Measurements from ENCODE around the gene NCF4.

DNA sequence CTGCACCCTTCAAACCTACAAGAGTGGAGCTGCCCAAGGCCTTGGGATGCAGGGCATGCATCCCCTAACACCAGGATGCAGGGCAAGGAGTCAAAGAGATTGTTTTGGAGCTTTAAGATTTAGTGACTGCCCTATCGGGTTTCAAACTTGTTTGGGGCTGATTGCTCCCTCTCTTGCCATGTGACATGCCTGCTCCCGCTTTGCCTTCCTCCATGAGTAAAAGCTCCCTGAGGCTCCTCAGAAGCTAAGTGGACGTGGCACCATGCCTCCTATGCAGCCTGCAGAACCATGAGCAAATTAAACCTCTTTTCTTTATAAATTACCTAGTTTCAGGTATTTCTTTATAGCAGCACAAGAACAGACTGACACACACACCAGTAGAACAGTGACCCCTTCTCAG, 36.8 kb downstream of the NCF4 start:
- TF ChIP-seq SIN3A (IDR thresholded peaks at IDR 0.05; ENCODE audit: borderline replicate concordance, insufficient read depth, low read depth, low read length) (no peak), POLR2AphosphoS5 (IDR thresholded peaks at IDR 0.05; ENCODE audit: low read depth, low read length) (no peak)
- TF ChIP-seq, protein P1, sequence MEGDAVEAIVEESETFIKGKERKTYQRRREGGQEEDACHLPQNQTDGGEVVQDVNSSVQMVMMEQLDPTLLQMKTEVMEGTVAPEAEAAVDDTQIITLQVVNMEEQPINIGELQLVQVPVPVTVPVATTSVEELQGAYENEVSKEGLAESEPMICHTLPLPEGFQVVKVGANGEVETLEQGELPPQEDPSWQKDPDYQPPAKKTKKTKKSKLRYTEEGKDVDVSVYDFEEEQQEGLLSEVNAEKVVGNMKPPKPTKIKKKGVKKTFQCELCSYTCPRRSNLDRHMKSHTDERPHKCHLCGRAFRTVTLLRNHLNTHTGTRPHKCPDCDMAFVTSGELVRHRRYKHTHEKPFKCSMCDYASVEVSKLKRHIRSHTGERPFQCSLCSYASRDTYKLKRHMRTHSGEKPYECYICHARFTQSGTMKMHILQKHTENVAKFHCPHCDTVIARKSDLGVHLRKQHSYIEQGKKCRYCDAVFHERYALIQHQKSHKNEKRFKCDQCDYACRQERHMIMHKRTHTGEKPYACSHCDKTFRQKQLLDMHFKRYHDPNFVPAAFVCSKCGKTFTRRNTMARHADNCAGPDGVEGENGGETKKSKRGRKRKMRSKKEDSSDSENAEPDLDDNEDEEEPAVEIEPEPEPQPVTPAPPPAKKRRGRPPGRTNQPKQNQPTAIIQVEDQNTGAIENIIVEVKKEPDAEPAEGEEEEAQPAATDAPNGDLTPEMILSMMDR (IDR thresholded peaks at IDR 0.05), result no peak
- TF ChIP-seq, protein P2, sequence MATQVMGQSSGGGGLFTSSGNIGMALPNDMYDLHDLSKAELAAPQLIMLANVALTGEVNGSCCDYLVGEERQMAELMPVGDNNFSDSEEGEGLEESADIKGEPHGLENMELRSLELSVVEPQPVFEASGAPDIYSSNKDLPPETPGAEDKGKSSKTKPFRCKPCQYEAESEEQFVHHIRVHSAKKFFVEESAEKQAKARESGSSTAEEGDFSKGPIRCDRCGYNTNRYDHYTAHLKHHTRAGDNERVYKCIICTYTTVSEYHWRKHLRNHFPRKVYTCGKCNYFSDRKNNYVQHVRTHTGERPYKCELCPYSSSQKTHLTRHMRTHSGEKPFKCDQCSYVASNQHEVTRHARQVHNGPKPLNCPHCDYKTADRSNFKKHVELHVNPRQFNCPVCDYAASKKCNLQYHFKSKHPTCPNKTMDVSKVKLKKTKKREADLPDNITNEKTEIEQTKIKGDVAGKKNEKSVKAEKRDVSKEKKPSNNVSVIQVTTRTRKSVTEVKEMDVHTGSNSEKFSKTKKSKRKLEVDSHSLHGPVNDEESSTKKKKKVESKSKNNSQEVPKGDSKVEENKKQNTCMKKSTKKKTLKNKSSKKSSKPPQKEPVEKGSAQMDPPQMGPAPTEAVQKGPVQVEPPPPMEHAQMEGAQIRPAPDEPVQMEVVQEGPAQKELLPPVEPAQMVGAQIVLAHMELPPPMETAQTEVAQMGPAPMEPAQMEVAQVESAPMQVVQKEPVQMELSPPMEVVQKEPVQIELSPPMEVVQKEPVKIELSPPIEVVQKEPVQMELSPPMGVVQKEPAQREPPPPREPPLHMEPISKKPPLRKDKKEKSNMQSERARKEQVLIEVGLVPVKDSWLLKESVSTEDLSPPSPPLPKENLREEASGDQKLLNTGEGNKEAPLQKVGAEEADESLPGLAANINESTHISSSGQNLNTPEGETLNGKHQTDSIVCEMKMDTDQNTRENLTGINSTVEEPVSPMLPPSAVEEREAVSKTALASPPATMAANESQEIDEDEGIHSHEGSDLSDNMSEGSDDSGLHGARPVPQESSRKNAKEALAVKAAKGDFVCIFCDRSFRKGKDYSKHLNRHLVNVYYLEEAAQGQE (IDR thresholded peaks at IDR 0.05; ENCODE audit: insufficient read depth in 1 of 2, low read depth in 2 of 2, low read length in 1 of 2), result no peak

Data from Panc1 (cell line).